A549 (cell line): Measurements from ENCODE around the gene JARID2. TPM values are rescaled to one million over a fixed set of nuclear protein-coding genes. Genes with fewer than 3 reads are reported as not detected.

Experiments used
- ATAC-seq, 2 experiments: fragments of 200-7000 bp in 1 of 2; fragments of >200 bp in 1 of 2; cut with Nextera tagmentation in 1 of 2; cut with Tn5 transposase in 1 of 2; 3 replicates each; pipeline versions ENCODE4 v1.8.0 to v1.9.1; 2018 to 2020; ENCODE audit warnings: mild to moderate bottlenecking in 1 of 2, moderate library complexity in 1 of 2
- CTCF ChIA-PET: fragments of 300-600 bp; sonication (Branson Sonifier 250); formaldehyde crosslinking; extraction: SDS; loops from one replicate; lab custom pipeline; 2021; ENCODE audit warnings: antibody characterized with exemption, inconsistent platforms; lab: Yijun Ruan, JAX
- POLR2A ChIA-PET: fragments of 350-600 bp; formaldehyde crosslinking; extraction: SDS; loops from one replicate; lab custom pipeline; 2021; ENCODE audit warnings: antibody characterized with exemption, inconsistent platforms; lab: Yijun Ruan, JAX
- DNase-seq, 2 experiments: peaks; one replicate each; pipeline versions ENCODE4 v3.0.0 to v3.0.0-alpha.2; 2011 to 2016; ENCODE audit warnings: low read depth in 1 of 2, low spot score in 1 of 2
- FAIRE-seq: peaks from 2 replicates; lab custom pipeline; 2011; peaks lifted over from hg19 to GRCh38; lab: Jason Lieb, UNC
- H3K27ac ChIP-seq, 2 experiments: fragments of >200 bp; sonication (Bioruptor Twin); formaldehyde crosslinking; 3 replicates each; pipeline ENCODE4 v1.5.1; 2016 to 2017
- H3K4me1 ChIP-seq: fragments of >200 bp; sonication (Bioruptor Twin); formaldehyde crosslinking; 3 replicates; pipeline ENCODE4 v1.6.1; 2016
- H3K4me2 ChIP-seq: fragments of >200 bp; sonication (Bioruptor Twin); formaldehyde crosslinking; 3 replicates; pipeline ENCODE4 v1.6.1; 2016
- H3K4me3 ChIP-seq: fragments of >200 bp; sonication (Bioruptor Twin); formaldehyde crosslinking; 3 replicates; pipeline ENCODE4 v1.5.1; 2016
- H3K9me3 ChIP-seq: fragments of >200 bp; sonication (Bioruptor Twin); formaldehyde crosslinking; 3 replicates; pipeline ENCODE4 v1.6.1; 2016
- ATOH8 ChIP-seq: fragments of 250-450 bp; sonication (Bioruptor Pico); IDR thresholded peaks from 2 replicates; pipeline ENCODE4 v1.5.0; 2020; ENCODE audit warnings: low read depth, mild to moderate bottlenecking, moderate library complexity
- BHLHE40 ChIP-seq: IDR thresholded peaks from 2 replicates; pipeline ENCODE4 v1.6.1; 2012; ENCODE audit warnings: low read depth, low read length, inconsistent platforms
- CBX2 ChIP-seq: fragments of 200-600 bp; sonication (generic); IDR thresholded peaks from 2 replicates; pipeline ENCODE4 v1.6.1; 2016; ENCODE audit warnings: low read depth, mild to moderate bottlenecking, borderline replicate concordance
- CBX8 ChIP-seq: fragments of 200-600 bp; sonication (generic); IDR thresholded peaks from 2 replicates; pipeline ENCODE4 v1.6.1; 2016
- E2F6 ChIP-seq: IDR thresholded peaks from 2 replicates; pipeline ENCODE4 v1.6.1; 2012; ENCODE audit warnings: low read depth, borderline replicate concordance
- EP300 ChIP-seq, 2 experiments: fragments of >200 bp; sonication (Bioruptor Twin); formaldehyde crosslinking; IDR thresholded peaks; 2 replicates in 1 of 2; 3 replicates in 1 of 2; pipeline ENCODE4 v1.6.1; 2016 to 2017
- ESRRA ChIP-seq: fragments of 150-350 bp; IDR thresholded peaks from 2 replicates; pipeline ENCODE4 v1.6.1; 2014; ENCODE audit warnings: mild to moderate bottlenecking, low read length, borderline replicate concordance
- HDAC2 ChIP-seq: fragments of 200-600 bp; sonication (generic); IDR thresholded peaks from 2 replicates; pipeline ENCODE4 v1.6.1; 2016
- HMGXB4 ChIP-seq: fragments of 250-450 bp; sonication (Bioruptor Pico); IDR thresholded peaks from 2 replicates; pipeline ENCODE4 v1.5.0; 2021; ENCODE audit warnings: mild to moderate bottlenecking, moderate library complexity, borderline replicate concordance
- HOXA7 ChIP-seq: fragments of 250-450 bp; sonication (Bioruptor Pico); IDR thresholded peaks from 2 replicates; pipeline ENCODE4 v1.5.0; 2020; ENCODE audit warnings: mild to moderate bottlenecking, moderate library complexity
- JUN ChIP-seq, 2 experiments: fragments of >200 bp; sonication (Bioruptor Twin); formaldehyde crosslinking; IDR thresholded peaks; 2 replicates in 1 of 2; 3 replicates in 1 of 2; pipeline ENCODE4 v1.6.1; 2016 to 2017
- MAFK ChIP-seq: fragments of 450-650 bp; IDR thresholded peaks from 2 replicates; pipeline ENCODE4 v1.6.1; 2014; ENCODE audit not compliant: partially characterized antibody
- MAX ChIP-seq: IDR thresholded peaks from 2 replicates; pipeline ENCODE4 v1.6.1; 2012
- PHF8 ChIP-seq: fragments of 200-600 bp; sonication (generic); IDR thresholded peaks from 2 replicates; pipeline ENCODE4 v1.6.1; 2016; ENCODE audit warnings: low read depth, mild to moderate bottlenecking, antibody characterized with exemption, moderate library complexity, borderline replicate concordance
- POLR2A ChIP-seq: IDR thresholded peaks from 2 replicates; pipeline ENCODE4 v1.6.1; 2012; ENCODE audit warnings: mild to moderate bottlenecking, low read length
- RAD21 ChIP-seq, 2 experiments: fragments of >200 bp in 1 of 2; sonication (Bioruptor Twin) in 1 of 2; formaldehyde crosslinking in 1 of 2; IDR thresholded peaks in 1 of 2; conservative IDR thresholded peaks in 1 of 2; 2 replicates in 1 of 2; 3 replicates in 1 of 2; pipeline ENCODE4 v1.6.1; 2012 to 2018; ENCODE audit warnings: inconsistent platforms in 1 of 2
- RNF2 ChIP-seq: fragments of 200-600 bp; sonication (generic); IDR thresholded peaks from 2 replicates; pipeline ENCODE4 v1.6.1; 2016; ENCODE audit warnings: low read depth, mild to moderate bottlenecking, antibody characterized with exemption, moderate library complexity, borderline replicate concordance
- SREBF2 ChIP-seq: fragments of 450-650 bp; IDR thresholded peaks from 2 replicates; pipeline ENCODE4 v1.6.1; 2014; ENCODE audit warnings: mild to moderate bottlenecking, moderate library complexity
- TP53 ChIP-seq: fragments of 250-450 bp; sonication (Bioruptor Pico); IDR thresholded peaks from 2 replicates; pipeline ENCODE4 v1.5.0; 2021; ENCODE audit warnings: mild to moderate bottlenecking, moderate library complexity
- WGBS: methylation state at CpG from one replicate; pipeline ENCODE4 v1.1.6; 2017; ENCODE audit errors: missing lambda C conversion rate; 5-methylcytosine and 5-hydroxymethylcytosine counted together
- polyA plus RNA-seq, 4 experiments: library from polyadenylated mRNA; depleted of rRNA in 3 of 4; stranded (reverse); fragments of >200 nt; fragmentation: RNase III in 1 of 4; extraction: RNeasy Plus Mini Kit Qiagen cat#74134 plus additional on column Dnase treatment in 1 of 4; gene quantifications; 2 replicates in 3 of 4; 3 replicates in 1 of 4; pipeline ENCODE4 v1.2.3, GENCODE V29; 2011 to 2017

Gene JARID2
- polyA plus RNA-seq, 2 of the 4 experiments (the other 2 are of a cell fraction), result 7.8 to 8.3 TPM

- POLR2A ChIA-PET, result no interaction called here
- Histone ChIP-seq H3K4me3 (no peak overlapping the region), H3K4me1 (0 out of 3 replicates have a peak, but pooled peaks cover 3% of the 10 kb centered on the region), H3K4me2 (no peak overlapping the region), H3K9me3 (no peaks in the 10 kb centered on the region), H3K27ac (0 out of 6 replicates have a peak overlapping the region, but pooled peaks of 1 of the 2 experiments have one; percentile 28)
- FAIRE-seq (no peak), ATAC-seq (no peak), DNase-seq (no peak)
- CTCF ChIA-PET, result interaction anchor here (1.8 kb wide), 1 partner anchor 147 kb away, joined by 5 read pairs; no protein-coding TSS in a partner anchor
- WGBS, result 80% methylated on average over 1 of the region's 1 CpG
- TF ChIP-seq EP300 (IDR thresholded peaks at IDR 0.05) (no peak), MAFK (no peak), HOXA7 (no peak), ATOH8 (CRISPR knock-in tag) (no peak), SREBF2 (no peak), CBX8 (no peak), RAD21 (conservative IDR thresholded peaks at IDR 0.05 in 1 of 2, IDR thresholded peaks at IDR 0.05 in 1 of 2) (no peak), JUN (IDR thresholded peaks at IDR 0.05) (no peak), ESRRA (no peak), RNF2 (no peak), POLR2A (no peak), CBX2 (no peak), BHLHE40 (no peak), HMGXB4 (CRISPR knock-in tag) (no peak)
Observed at GRCh38 chr6:15242937-15243614, 2.8 kb upstream of the JARID2 start.

GRCh38 chr6:15243910-15244619 lies 1.8 kb upstream of the JARID2 start:
- no peaks in the 10 kb centered on the region for H3K9me3 ChIP-seq
- ChIA-PET CTCF (no interaction called here), POLR2A (no interaction called here)
- 85% methylated on average over 27 of the region's 27 CpGs for WGBS
- H3K27ac ChIP-seq, result peak overlapping the region; percentile 99 to 100
- H3K4me1 ChIP-seq, result 0 out of 3 replicates have a peak, but pooled peaks cover 3% of the 10 kb centered on the region
- H3K4me3 ChIP-seq, result peak overlapping the region; percentile 89
- peak in 1 of 2 experiments; percentile 10 for DNase-seq
- TF ChIP-seq RNF2 (no peak), POLR2A (no peak), TP53 (CRISPR knock-in tag) (no peak), MAFK (no peak)
- ATAC-seq, result no peak
- peak overlapping the region; percentile 77 for H3K4me2 ChIP-seq
- no peak for FAIRE-seq

- Histone ChIP-seq H3K4me1 (peaks cover 6% of the 10 kb centered on the region; the same call in 1 of the 3 replicates), H3K27ac (peak overlapping the region; percentile 99 to 100), H3K9me3 (no peaks in the 10 kb centered on the region), H3K4me2 (peak overlapping the region; percentile 77), H3K4me3 (peak overlapping the region; percentile 89)
- DNase-seq, result peak; percentile 27 to 71
- WGBS, result 8% methylated on average over 10 of the region's 92 CpGs
- FAIRE-seq, result no peak
- POLR2A ChIA-PET, result interaction anchor here (1.0 kb wide), 1 partner anchor 501 kb away, joined by 4 read pairs; no protein-coding TSS in a partner anchor
- CTCF ChIA-PET, result no interaction called here
- TF ChIP-seq HDAC2, result no peak
- peak; percentile 38; the same call in 1 of the 2 replicates for TF ChIP-seq PHF8
- TF ChIP-seq E2F6, result peak; percentile 54; the same call in 1 of the 2 replicates
- TF ChIP-seq JUN (IDR thresholded peaks at IDR 0.05), result peak in 1 of 2 experiments; percentile 53; a peak in 1 of 5 replicates
- peak; percentile 64 for TF ChIP-seq MAX
- peak; percentile 16 to 18; a peak in 4 of 6 replicates for ATAC-seq
Observed at GRCh38 chr6:15244620-15245360, 1.1 kb upstream of the JARID2 start.
